ENCODE data around the gene CLCN5. TPM values are rescaled to one million over a fixed set of nuclear protein-coding genes. Genes with fewer than 3 reads are reported as not detected.
A peak's percentile ranks its signal among the peaks of the same experiment; 100 is the strongest.

The CLCN5 gene
- total and polyA plus RNA-seq, 2 experiments from 2014 or later, result 11.0 to 50.6 TPM

- TF ChIP-seq EZH2 (IDR thresholded peaks at IDR 0.05; ENCODE audit: borderline replicate concordance) (no peak), EZH2phosphoT487 (IDR thresholded peaks at IDR 0.05; ENCODE audit: low read depth, severe bottlenecking, unreplicated experiment) (no peak)
- no peaks in the 10 kb centered on the region for H4K20me1 ChIP-seq (ENCODE audit: insufficient read depth, poor library complexity, severe bottlenecking)
- no peaks in the 10 kb centered on the region for H3K4me1 ChIP-seq (ENCODE audit: insufficient read depth)
- no peak overlapping the region for H3K27ac ChIP-seq
- no peaks in the 10 kb centered on the region for H3K9me3 ChIP-seq (ENCODE audit: low read depth)
- H3K36me3 ChIP-seq (replicated peaks; ENCODE audit: insufficient read depth, low read depth), result no peaks in the 10 kb centered on the region
- H3K79me2 ChIP-seq, result no peaks in the 10 kb centered on the region
- no peaks in the 10 kb centered on the region for H3K27me3 ChIP-seq
- no peak overlapping the region for H2AFZ ChIP-seq
- 46% methylated on average over 3 of the region's 3 CpGs for WGBS (ENCODE audit: low lambda C conversion rate, missing lambda C conversion rate)
- DNase-seq (ENCODE audit: low spot score), result no peak
- H3K4me2 ChIP-seq, result no peak overlapping the region
- no peaks in the 10 kb centered on the region for H3K9me2 ChIP-seq (replicated peaks; ENCODE audit: insufficient read depth)
- H3K4me3 ChIP-seq, result no peak overlapping the region
Observed at GRCh38 chrX:50045823-50046222, 123.4 kb downstream of the CLCN5 start.

GRCh38 chrX:50049228-50049627 is 126.8 kb downstream of the CLCN5 start:
- WGBS (ENCODE audit: low lambda C conversion rate, missing lambda C conversion rate), result 64% methylated on average over 1 of the region's 1 CpG
- H3K4me1 ChIP-seq (ENCODE audit: insufficient read depth), result no peaks in the 10 kb centered on the region

GRCh38 chrX:50054147-50054546 is 131.8 kb downstream of the CLCN5 start:
- no peaks in the 10 kb centered on the region for H4K20me1 ChIP-seq (ENCODE audit: insufficient read depth, poor library complexity, severe bottlenecking)
- no peaks in the 10 kb centered on the region for H3K27me3 ChIP-seq
- no peaks in the 10 kb centered on the region for H3K9me3 ChIP-seq (ENCODE audit: low read depth)
- TF ChIP-seq EZH2 (IDR thresholded peaks at IDR 0.05; ENCODE audit: borderline replicate concordance), result no peak
- TF ChIP-seq EZH2phosphoT487 (IDR thresholded peaks at IDR 0.05; ENCODE audit: low read depth, severe bottlenecking, unreplicated experiment), result no peak
- no peak overlapping the region for H2AFZ ChIP-seq
- no peaks in the 10 kb centered on the region for H3K9me2 ChIP-seq (replicated peaks; ENCODE audit: insufficient read depth)
- H3K27ac ChIP-seq, result no peak overlapping the region
- H3K36me3 ChIP-seq (replicated peaks; ENCODE audit: insufficient read depth, low read depth), result no peaks in the 10 kb centered on the region
- DNase-seq (ENCODE audit: low spot score), result no peak
- no peak overlapping the region for H3K4me2 ChIP-seq
- WGBS (ENCODE audit: low lambda C conversion rate, missing lambda C conversion rate), result 68% methylated on average over 1 of the region's 1 CpG
- H3K79me2 ChIP-seq, result no peaks in the 10 kb centered on the region
- no peaks in the 10 kb centered on the region for H3K4me1 ChIP-seq (ENCODE audit: insufficient read depth)
- H3K4me3 ChIP-seq, result no peak overlapping the region

More at GRCh38 chrX:50049228-50049627, 126.8 kb downstream of the CLCN5 start:
- Histone ChIP-seq H3K4me3 (no peak overlapping the region), H3K79me2 (no peaks in the 10 kb centered on the region), H2AFZ (no peak overlapping the region), H4K20me1 (ENCODE audit: insufficient read depth, poor library complexity, severe bottlenecking) (no peaks in the 10 kb centered on the region), H3K4me2 (no peak overlapping the region), H3K9me2 (replicated peaks; ENCODE audit: insufficient read depth) (no peaks in the 10 kb centered on the region), H3K27ac (no peak overlapping the region), H3K27me3 (no peaks in the 10 kb centered on the region), H3K36me3 (replicated peaks; ENCODE audit: insufficient read depth, low read depth) (no peaks in the 10 kb centered on the region), H3K9me3 (ENCODE audit: low read depth) (no peaks in the 10 kb centered on the region)
- TF ChIP-seq EZH2phosphoT487 (IDR thresholded peaks at IDR 0.05; ENCODE audit: low read depth, severe bottlenecking, unreplicated experiment), result no peak
- TF ChIP-seq EZH2 (IDR thresholded peaks at IDR 0.05; ENCODE audit: borderline replicate concordance), result no peak
- TF ChIP-seq, protein P1, sequence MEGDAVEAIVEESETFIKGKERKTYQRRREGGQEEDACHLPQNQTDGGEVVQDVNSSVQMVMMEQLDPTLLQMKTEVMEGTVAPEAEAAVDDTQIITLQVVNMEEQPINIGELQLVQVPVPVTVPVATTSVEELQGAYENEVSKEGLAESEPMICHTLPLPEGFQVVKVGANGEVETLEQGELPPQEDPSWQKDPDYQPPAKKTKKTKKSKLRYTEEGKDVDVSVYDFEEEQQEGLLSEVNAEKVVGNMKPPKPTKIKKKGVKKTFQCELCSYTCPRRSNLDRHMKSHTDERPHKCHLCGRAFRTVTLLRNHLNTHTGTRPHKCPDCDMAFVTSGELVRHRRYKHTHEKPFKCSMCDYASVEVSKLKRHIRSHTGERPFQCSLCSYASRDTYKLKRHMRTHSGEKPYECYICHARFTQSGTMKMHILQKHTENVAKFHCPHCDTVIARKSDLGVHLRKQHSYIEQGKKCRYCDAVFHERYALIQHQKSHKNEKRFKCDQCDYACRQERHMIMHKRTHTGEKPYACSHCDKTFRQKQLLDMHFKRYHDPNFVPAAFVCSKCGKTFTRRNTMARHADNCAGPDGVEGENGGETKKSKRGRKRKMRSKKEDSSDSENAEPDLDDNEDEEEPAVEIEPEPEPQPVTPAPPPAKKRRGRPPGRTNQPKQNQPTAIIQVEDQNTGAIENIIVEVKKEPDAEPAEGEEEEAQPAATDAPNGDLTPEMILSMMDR (IDR thresholded peaks at IDR 0.05; ENCODE audit: poor library complexity), result no peak
- DNase-seq (ENCODE audit: low spot score), result no peak

GRCh38 chrX:50066318-50066937 is 144.0 kb downstream of the CLCN5 start:
- peak overlapping the region; percentile 94 for H3K27ac ChIP-seq
- 46% methylated on average over 4 of the region's 4 CpGs for WGBS (ENCODE audit: low lambda C conversion rate, missing lambda C conversion rate)
- no peaks in the 10 kb centered on the region for H3K27me3 ChIP-seq

More at GRCh38 chrX:50066318-50066937, 144.0 kb downstream of the CLCN5 start:
- H3K9me3 ChIP-seq (ENCODE audit: low read depth), result no peaks in the 10 kb centered on the region
- H3K36me3 ChIP-seq (replicated peaks; ENCODE audit: insufficient read depth, low read depth), result no peaks in the 10 kb centered on the region
- H3K79me2 ChIP-seq, result peaks cover 3% of the 10 kb centered on the region
- DNase-seq (ENCODE audit: low spot score), result no peak
- no peaks in the 10 kb centered on the region for H4K20me1 ChIP-seq (ENCODE audit: insufficient read depth, poor library complexity, severe bottlenecking)
- H3K4me2 ChIP-seq, result peak overlapping the region; percentile 70
- H3K9me2 ChIP-seq (replicated peaks; ENCODE audit: insufficient read depth), result no peaks in the 10 kb centered on the region
- H3K4me3 ChIP-seq, result no peak overlapping the region
- H3K4me1 ChIP-seq (ENCODE audit: insufficient read depth), result peaks cover 3% of the 10 kb centered on the region
- no peak for TF ChIP-seq EZH2phosphoT487 (IDR thresholded peaks at IDR 0.05; ENCODE audit: low read depth, severe bottlenecking, unreplicated experiment)
- TF ChIP-seq EZH2 (IDR thresholded peaks at IDR 0.05; ENCODE audit: borderline replicate concordance), result no peak
- TF ChIP-seq, protein P1 (IDR thresholded peaks at IDR 0.05; ENCODE audit: poor library complexity), result no peak
- H2AFZ ChIP-seq, result peak overlapping the region; percentile 9
